ENCODE results near the gene CABP7. TPM values are rescaled to one million over a fixed set of nuclear protein-coding genes. Genes with fewer than 3 reads are reported as not detected.

Gene CABP7
- total and polyA plus RNA-seq, 2 of the 13 experiments (the other 11 are each of a cell fraction or from before 2014, with no cell fraction given) = 0.08 TPM; not detected in 1

DNA sequence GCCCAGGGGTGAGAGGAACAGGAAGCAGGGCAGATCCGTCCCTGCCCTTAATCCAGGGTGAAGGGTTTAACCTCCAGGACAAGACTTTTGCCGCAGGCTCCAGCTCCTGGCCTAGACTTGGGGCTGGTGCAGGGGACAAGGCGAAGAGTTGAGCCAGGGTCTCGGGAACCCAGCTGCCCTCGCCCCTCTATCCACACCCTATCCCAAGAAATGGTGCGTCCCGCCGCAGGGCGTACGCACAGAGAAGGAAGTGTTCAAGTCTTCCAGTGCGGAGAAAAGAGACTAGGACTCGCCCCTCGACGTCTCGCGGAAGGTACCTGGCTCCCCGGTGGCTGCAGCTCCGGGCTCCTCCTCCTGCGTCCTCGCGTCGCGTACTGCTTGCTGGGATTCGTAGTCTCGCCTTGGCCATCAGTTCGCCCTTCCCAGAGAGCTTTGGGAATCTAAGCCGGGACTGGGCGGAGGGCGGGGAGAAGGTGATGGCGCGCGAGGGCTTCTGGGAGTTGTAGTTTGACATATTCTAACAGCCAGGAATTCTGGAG is 46.9 kb downstream of the CABP7 start, which contains the start of gene ZMAT5 (continued):
- TF ChIP-seq GPN1 (CRISPR knock-in tag; IDR thresholded peaks at IDR 0.05; ENCODE audit: borderline replicate concordance) (0 out of 2 replicates have a peak, but pooled peaks have one; percentile 32), FOXM1 (CRISPR knock-in tag; IDR thresholded peaks at IDR 0.05) (no peak), SETDB1 (CRISPR knock-in tag; IDR thresholded peaks at IDR 0.05; ENCODE audit: borderline replicate concordance) (no peak), SALL2 (CRISPR knock-in tag; IDR thresholded peaks at IDR 0.05) (no peak), TAF15 (IDR thresholded peaks at IDR 0.05; ENCODE audit: low read depth, low read length, poor library complexity, severe bottlenecking) (peak; percentile 32), ARHGAP35 (CRISPR knock-in tag; IDR thresholded peaks at IDR 0.05; ENCODE audit: borderline replicate concordance) (0 out of 2 replicates have a peak, but pooled peaks have one; percentile 43), GABPA (IDR thresholded peaks at IDR 0.05; ENCODE audit: low read depth, low read length) (no peak; the same call in 1 of the 2 replicates), GABPA (CRISPR knock-in tag; IDR thresholded peaks at IDR 0.05; ENCODE audit: low read depth) (peak; percentile 59), ZNF709 (CRISPR knock-in tag; IDR thresholded peaks at IDR 0.05) (peak; percentile 79; the same call in 1 of the 2 replicates), MTF1 (CRISPR knock-in tag; IDR thresholded peaks at IDR 0.05) (no peak), HNF4G (IDR thresholded peaks at IDR 0.05; ENCODE audit: borderline replicate concordance, low read depth, low read length) (no peak), HNF4G (CRISPR knock-in tag; IDR thresholded peaks at IDR 0.05; ENCODE audit: borderline replicate concordance, low read depth) (0 out of 2 replicates have a peak, but pooled peaks have one; percentile 11), DNMT3B (CRISPR knock-in tag; conservative IDR thresholded peaks at IDR 0.05) (no peak), NPAS2 (CRISPR knock-in tag; IDR thresholded peaks at IDR 0.05; ENCODE audit: borderline replicate concordance) (no peak)
- TF ChIP-seq, protein P1, sequence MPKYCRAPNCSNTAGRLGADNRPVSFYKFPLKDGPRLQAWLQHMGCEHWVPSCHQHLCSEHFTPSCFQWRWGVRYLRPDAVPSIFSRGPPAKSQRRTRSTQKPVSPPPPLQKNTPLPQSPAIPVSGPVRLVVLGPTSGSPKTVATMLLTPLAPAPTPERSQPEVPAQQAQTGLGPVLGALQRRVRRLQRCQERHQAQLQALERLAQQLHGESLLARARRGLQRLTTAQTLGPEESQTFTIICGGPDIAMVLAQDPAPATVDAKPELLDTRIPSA (CRISPR knock-in tag; IDR thresholded peaks at IDR 0.05; ENCODE audit: borderline replicate concordance) = 0 out of 2 replicates have a peak, but pooled peaks have one; percentile 67
- TF ChIP-seq, protein P2, sequence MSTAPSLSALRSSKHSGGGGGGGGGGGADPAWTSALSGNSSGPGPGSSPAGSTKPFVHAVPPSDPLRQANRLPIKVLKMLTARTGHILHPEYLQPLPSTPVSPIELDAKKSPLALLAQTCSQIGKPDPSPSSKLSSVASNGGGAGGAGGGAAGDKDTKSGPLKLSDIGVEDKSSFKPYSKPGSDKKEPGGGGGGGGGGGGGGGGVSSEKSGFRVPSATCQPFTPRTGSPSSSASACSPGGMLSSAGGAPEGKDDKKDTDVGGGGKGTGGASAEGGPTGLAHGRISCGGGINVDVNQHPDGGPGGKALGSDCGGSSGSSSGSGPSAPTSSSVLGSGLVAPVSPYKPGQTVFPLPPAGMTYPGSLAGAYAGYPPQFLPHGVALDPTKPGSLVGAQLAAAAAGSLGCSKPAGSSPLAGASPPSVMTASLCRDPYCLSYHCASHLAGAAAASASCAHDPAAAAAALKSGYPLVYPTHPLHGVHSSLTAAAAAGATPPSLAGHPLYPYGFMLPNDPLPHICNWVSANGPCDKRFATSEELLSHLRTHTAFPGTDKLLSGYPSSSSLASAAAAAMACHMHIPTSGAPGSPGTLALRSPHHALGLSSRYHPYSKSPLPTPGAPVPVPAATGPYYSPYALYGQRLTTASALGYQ (CRISPR knock-in tag; IDR thresholded peaks at IDR 0.05) = no peak
- TF ChIP-seq, protein P3, sequence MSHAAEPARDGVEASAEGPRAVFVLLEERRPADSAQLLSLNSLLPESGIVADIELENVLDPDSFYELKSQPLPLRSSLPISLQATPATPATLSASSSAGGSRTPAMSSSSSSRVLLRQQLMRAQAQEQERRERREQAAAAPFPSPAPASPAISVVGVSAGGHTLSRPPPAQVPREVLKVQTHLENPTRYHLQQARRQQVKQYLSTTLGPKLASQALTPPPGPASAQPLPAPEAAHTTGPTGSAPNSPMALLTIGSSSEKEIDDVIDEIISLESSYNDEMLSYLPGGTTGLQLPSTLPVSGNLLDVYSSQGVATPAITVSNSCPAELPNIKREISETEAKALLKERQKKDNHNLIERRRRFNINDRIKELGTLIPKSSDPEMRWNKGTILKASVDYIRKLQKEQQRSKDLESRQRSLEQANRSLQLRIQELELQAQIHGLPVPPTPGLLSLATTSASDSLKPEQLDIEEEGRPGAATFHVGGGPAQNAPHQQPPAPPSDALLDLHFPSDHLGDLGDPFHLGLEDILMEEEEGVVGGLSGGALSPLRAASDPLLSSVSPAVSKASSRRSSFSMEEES (CRISPR knock-in tag; IDR thresholded peaks at IDR 0.05) = no peak; the same call in none of the 2 replicates
- TF ChIP-seq, protein P4, sequence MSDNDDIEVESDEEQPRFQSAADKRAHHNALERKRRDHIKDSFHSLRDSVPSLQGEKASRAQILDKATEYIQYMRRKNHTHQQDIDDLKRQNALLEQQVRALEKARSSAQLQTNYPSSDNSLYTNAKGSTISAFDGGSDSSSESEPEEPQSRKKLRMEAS (IDR thresholded peaks at IDR 0.05) = peak; percentile 63; the same call in 1 of the 2 replicates
- TF ChIP-seq, protein P5, sequence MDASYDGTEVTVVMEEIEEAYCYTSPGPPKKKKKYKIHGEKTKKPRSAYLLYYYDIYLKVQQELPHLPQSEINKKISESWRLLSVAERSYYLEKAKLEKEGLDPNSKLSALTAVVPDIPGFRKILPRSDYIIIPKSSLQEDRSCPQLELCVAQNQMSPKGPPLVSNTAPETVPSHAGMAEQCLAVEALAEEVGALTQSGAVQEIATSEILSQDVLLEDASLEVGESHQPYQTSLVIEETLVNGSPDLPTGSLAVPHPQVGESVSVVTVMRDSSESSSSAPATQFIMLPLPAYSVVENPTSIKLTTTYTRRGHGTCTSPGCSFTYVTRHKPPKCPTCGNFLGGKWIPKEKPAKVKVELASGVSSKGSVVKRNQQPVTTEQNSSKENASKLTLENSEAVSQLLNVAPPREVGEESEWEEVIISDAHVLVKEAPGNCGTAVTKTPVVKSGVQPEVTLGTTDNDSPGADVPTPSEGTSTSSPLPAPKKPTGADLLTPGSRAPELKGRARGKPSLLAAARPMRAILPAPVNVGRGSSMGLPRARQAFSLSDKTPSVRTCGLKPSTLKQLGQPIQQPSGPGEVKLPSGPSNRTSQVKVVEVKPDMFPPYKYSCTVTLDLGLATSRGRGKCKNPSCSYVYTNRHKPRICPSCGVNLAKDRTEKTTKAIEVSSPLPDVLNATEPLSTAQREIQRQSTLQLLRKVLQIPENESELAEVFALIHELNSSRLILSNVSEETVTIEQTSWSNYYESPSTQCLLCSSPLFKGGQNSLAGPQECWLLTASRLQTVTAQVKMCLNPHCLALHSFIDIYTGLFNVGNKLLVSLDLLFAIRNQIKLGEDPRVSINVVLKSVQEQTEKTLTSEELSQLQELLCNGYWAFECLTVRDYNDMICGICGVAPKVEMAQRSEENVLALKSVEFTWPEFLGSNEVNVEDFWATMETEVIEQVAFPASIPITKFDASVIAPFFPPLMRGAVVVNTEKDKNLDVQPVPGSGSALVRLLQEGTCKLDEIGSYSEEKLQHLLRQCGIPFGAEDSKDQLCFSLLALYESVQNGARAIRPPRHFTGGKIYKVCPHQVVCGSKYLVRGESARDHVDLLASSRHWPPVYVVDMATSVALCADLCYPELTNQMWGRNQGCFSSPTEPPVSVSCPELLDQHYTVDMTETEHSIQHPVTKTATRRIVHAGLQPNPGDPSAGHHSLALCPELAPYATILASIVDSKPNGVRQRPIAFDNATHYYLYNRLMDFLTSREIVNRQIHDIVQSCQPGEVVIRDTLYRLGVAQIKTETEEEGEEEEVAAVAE (CRISPR knock-in tag; IDR thresholded peaks at IDR 0.05; ENCODE audit: borderline replicate concordance) = peak; percentile 15; the same call in 1 of the 2 replicates
